ENCODE measurements around the gene BMPER. TPM values are rescaled to one million over a fixed set of nuclear protein-coding genes. Genes with fewer than 3 reads are reported as not detected.

BMPER gene
- total RNA-seq, 4 donors from 2014 or later = 1.0 to 22.5 (median 12.0) TPM

GRCh38 chr7:33910756-33911155, 5.4 kb downstream of the BMPER start:
- Histone ChIP-seq H3K27me3 (peaks cover 5% of the 10 kb centered on the region), H3K27ac (no peak overlapping the region), H3K9me3 (no peaks in the 10 kb centered on the region), H3K4me1 (peaks cover 0 to 3% (median 0%) of the 10 kb centered on the region in 3 donors), H3K36me3 (no peaks in the 10 kb centered on the region), H3K4me3 (no peak overlapping the region)
- TF ChIP-seq EP300 (IDR thresholded peaks at IDR 0.05) = no peak
- no peak for TF ChIP-seq POLR2AphosphoS5 (IDR thresholded peaks at IDR 0.05)
- no peak for TF ChIP-seq CTCF (IDR thresholded peaks at IDR 0.05)
- no peak for TF ChIP-seq POLR2A (IDR thresholded peaks at IDR 0.05)
- no peak for ATAC-seq
- WGBS, 2 donors (ENCODE audit: low coverage in 1 of 2) = 52 to 83% methylated on average over 1 to 2 of the region's 2 CpGs

GRCh38 chr7:33916357-33917081, 11.2 kb downstream of the BMPER start:
- no peaks in the 10 kb centered on the region for H3K36me3 ChIP-seq
- H3K9me3 ChIP-seq = no peaks in the 10 kb centered on the region
- no peak for TF ChIP-seq POLR2A (IDR thresholded peaks at IDR 0.05)
- TF ChIP-seq CTCF (IDR thresholded peaks at IDR 0.05) = no peak
- TF ChIP-seq POLR2AphosphoS5 (IDR thresholded peaks at IDR 0.05) = no peak
- TF ChIP-seq EP300 (IDR thresholded peaks at IDR 0.05) = no peak
- no peaks in the 10 kb centered on the region for H3K27me3 ChIP-seq
- no peak for ATAC-seq
- H3K4me1 ChIP-seq = peaks cover 0 to 2% (median 0%) of the 10 kb centered on the region in 3 donors
- H3K4me3 ChIP-seq = no peak overlapping the region
- H3K27ac ChIP-seq = no peak overlapping the region
- WGBS, 2 donors (ENCODE audit: low coverage in 1 of 2) = 78 to 85% methylated on average over 4 to 5 of the region's 5 CpGs

GRCh38 chr7:33917661-33918060, 12.3 kb downstream of the BMPER start:
- TF ChIP-seq CTCF (IDR thresholded peaks at IDR 0.05) (no peak), POLR2A (IDR thresholded peaks at IDR 0.05) (no peak), POLR2AphosphoS5 (IDR thresholded peaks at IDR 0.05) (no peak), EP300 (IDR thresholded peaks at IDR 0.05) (no peak)
- Histone ChIP-seq H3K4me1 (peaks cover 0 to 14% (median 0%) of the 10 kb centered on the region in 3 donors), H3K4me3 (no peak overlapping the region), H3K27me3 (no peaks in the 10 kb centered on the region), H3K27ac (no peak overlapping the region), H3K36me3 (no peaks in the 10 kb centered on the region), H3K9me3 (no peaks in the 10 kb centered on the region)
- 69 to 79% methylated on average over 2 to 3 of the region's 3 CpGs for WGBS, 2 donors (ENCODE audit: low coverage in 1 of 2)
- no peak for ATAC-seq

- H3K4me3 ChIP-seq = no peak overlapping the region
- no peaks in the 10 kb centered on the region for H3K36me3 ChIP-seq
- no peak overlapping the region for H3K27ac ChIP-seq
- no peaks in the 10 kb centered on the region for H3K9me3 ChIP-seq
- 78 to 80% methylated on average over 1 to 2 of the region's 3 CpGs for WGBS, 2 donors (ENCODE audit: low coverage in 1 of 2)
- H3K27me3 ChIP-seq = no peaks in the 10 kb centered on the region
- peaks cover 0 to 14% (median 0%) of the 10 kb centered on the region in 3 donors for H3K4me1 ChIP-seq
- TF ChIP-seq POLR2A (IDR thresholded peaks at IDR 0.05) = no peak
- TF ChIP-seq POLR2AphosphoS5 (IDR thresholded peaks at IDR 0.05) = no peak
- no peak for TF ChIP-seq CTCF (IDR thresholded peaks at IDR 0.05)
- no peak for ATAC-seq
Measured at GRCh38 chr7:33918438-33919143, 13.3 kb downstream of the BMPER start.

GRCh38 chr7:33919449-33919848, 14.1 kb downstream of the BMPER start:
- peaks cover 0 to 14% (median 0%) of the 10 kb centered on the region in 3 donors for H3K4me1 ChIP-seq
- no peaks in the 10 kb centered on the region for H3K9me3 ChIP-seq
- no peak overlapping the region for H3K4me3 ChIP-seq
- no peak for TF ChIP-seq EP300 (IDR thresholded peaks at IDR 0.05)
- TF ChIP-seq POLR2AphosphoS5 (IDR thresholded peaks at IDR 0.05) = no peak
- TF ChIP-seq POLR2A (IDR thresholded peaks at IDR 0.05) = no peak
- TF ChIP-seq CTCF (IDR thresholded peaks at IDR 0.05) = no peak
- ATAC-seq = no peak
- H3K27ac ChIP-seq = no peak overlapping the region
- H3K36me3 ChIP-seq = no peaks in the 10 kb centered on the region
- no peaks in the 10 kb centered on the region for H3K27me3 ChIP-seq
